K562 (cell line): ENCODE measurements around the gene MXD3. TPM values are rescaled to one million over a fixed set of nuclear protein-coding genes. Genes with fewer than 3 reads are reported as not detected.

Source experiments
- ATAC-seq: fragments of 200-7000 bp; cut with Tn5 transposase; 3 replicates; pipeline ENCODE4 v1.9.1; 2020; ENCODE audit warnings: moderate library complexity
- BruUV-seq: library from RNA; stranded (reverse); fragments of 400-500 nt; replicated peaks from 2 replicates; lab custom pipeline; 2021; lab: Mats Ljungman, UMichigan
- CTCF ChIA-PET: fragments of 300-600 bp; formaldehyde crosslinking; extraction: SDS; loops from one replicate; lab custom pipeline; 2021; ENCODE audit warnings: low intra/inter-chr PET ratio; lab: Yijun Ruan, JAX
- POLR2A ChIA-PET: fragments of 300-600, 350-650 bp; sonication (Branson Sonifier 250); formaldehyde crosslinking; extraction: SDS; loops from one replicate; lab custom pipeline; 2021; ENCODE audit warnings: antibody characterized with exemption, inconsistent platforms; lab: Yijun Ruan, JAX
- DNase-seq, 4 experiments: peaks; one replicate each; pipeline versions ENCODE4 v3.0.0 to v3.0.0-alpha.2; 2011 to 2018; ENCODE audit warnings: low spot score in 3 of 4, mixed read lengths in 3 of 4; ENCODE audit errors: extremely low read depth in 1 of 4
- FAIRE-seq: peaks from 2 replicates; lab custom pipeline; 2011; peaks lifted over from hg19 to GRCh38; lab: Jason Lieb, UNC
- H2AFZ ChIP-seq: 2 replicates; pipeline ENCODE4 v1.6.0; 2011; ENCODE audit warnings: low read depth, low read length, control low read depth, inconsistent platforms
- H3K27ac ChIP-seq: fragments of 200-600 bp; 3 replicates; pipeline ENCODE4 v1.8.0; 2011; ENCODE audit warnings: low read depth, mild to moderate bottlenecking, control low read depth, inconsistent platforms, low read length, moderate library complexity, mixed read lengths; ENCODE audit errors: extremely low read depth
- H3K27me3 ChIP-seq, 2 experiments: fragments of 300-600 bp in 1 of 2; 2 replicates in 1 of 2; 3 replicates in 1 of 2; pipeline versions ENCODE4 v1.6.0 to v1.8.0; 2011; ENCODE audit warnings: inconsistent platforms in 2 of 2, low read length in 2 of 2, mild to moderate bottlenecking in 1 of 2, mixed read lengths in 1 of 2, moderate library complexity in 1 of 2; ENCODE audit not compliant: control insufficient read depth in 2 of 2, insufficient read depth in 2 of 2
- H3K36me3 ChIP-seq: fragments of 300-600 bp; 3 replicates; pipeline ENCODE4 v1.8.0; 2011; ENCODE audit warnings: mild to moderate bottlenecking, low read length, inconsistent platforms; ENCODE audit not compliant: control insufficient read depth, insufficient read depth
- H3K4me1 ChIP-seq, 2 experiments: fragments of 200-600 bp in 1 of 2; replicated peaks in 1 of 2; 2 replicates in 1 of 2; 3 replicates in 1 of 2; pipeline versions ENCODE4 v1.5.1 to v1.8.0; 2011; ENCODE audit warnings: inconsistent platforms in 2 of 2, low read length in 2 of 2, mild to moderate bottlenecking in 1 of 2, mixed read lengths in 1 of 2, moderate library complexity in 1 of 2; ENCODE audit not compliant: control insufficient read depth in 2 of 2, insufficient read depth in 2 of 2
- H3K4me2 ChIP-seq: 2 replicates; pipeline ENCODE4 v1.6.1; 2011; ENCODE audit warnings: low read length, control low read depth, inconsistent platforms, mixed read lengths; ENCODE audit not compliant: insufficient read depth
- H3K4me3 ChIP-seq: fragments of 200-600 bp; sonication (generic), shearing (Covaris generic); 2 replicates; pipeline ENCODE4 v1.5.1; 2016; ENCODE audit warnings: control low read depth, inconsistent platforms
- H3K79me2 ChIP-seq: fragments of 200-600 bp; 3 replicates; pipeline ENCODE4 v1.8.0; 2011; ENCODE audit warnings: low read length, inconsistent platforms; ENCODE audit not compliant: control insufficient read depth, insufficient read depth
- H3K9ac ChIP-seq, 2 experiments: 2 replicates each; pipeline versions ENCODE4 v1.6.0 to v1.6.1; 2011; ENCODE audit warnings: low read depth in 2 of 2, low read length in 2 of 2, control low read depth in 1 of 2, inconsistent platforms in 1 of 2, mild to moderate bottlenecking in 1 of 2, mixed read lengths in 1 of 2; ENCODE audit not compliant: insufficient read depth in 1 of 2
- H3K9me1 ChIP-seq: one replicate; pipeline ENCODE4 v1.6.0; 2011; ENCODE audit warnings: inconsistent platforms, mild to moderate bottlenecking, low read length, moderate library complexity; ENCODE audit not compliant: control insufficient read depth, insufficient read depth
- H3K9me3 ChIP-seq: replicated peaks from 2 replicates; pipeline ENCODE4 v1.5.1; 2011; ENCODE audit warnings: low read depth, low read length, inconsistent platforms; ENCODE audit not compliant: control insufficient read depth, insufficient read depth
- H4K20me1 ChIP-seq: replicated peaks from 2 replicates; pipeline ENCODE4 v1.6.1; 2011; ENCODE audit warnings: low read length, inconsistent platforms, mixed read lengths; ENCODE audit not compliant: control insufficient read depth, insufficient read depth
- CBX3 ChIP-seq, 2 experiments: IDR thresholded peaks; 1 replicate in 1 of 2; 2 replicates in 1 of 2; pipeline ENCODE4 v1.6.1; 2012; ENCODE audit warnings: inconsistent platforms in 2 of 2, low read length in 2 of 2, borderline replicate concordance in 1 of 2, control low read depth in 1 of 2
- ETV5 ChIP-seq: sonication (generic); formaldehyde crosslinking; IDR thresholded peaks from 2 replicates; pipeline ENCODE4 v1.4.0; 2020; ENCODE audit warnings: low read depth, mild to moderate bottlenecking, missing genetic modification reagents
- EZH2 ChIP-seq: IDR thresholded peaks from 2 replicates; pipeline ENCODE4 v1.6.1; 2012; ENCODE audit warnings: low read depth, mild to moderate bottlenecking, inconsistent platforms, low read length, borderline replicate concordance
- FOXM1 ChIP-seq, 2 experiments: fragments of 450-650 bp in 1 of 2; sonication (generic) in 1 of 2; formaldehyde crosslinking in 1 of 2; IDR thresholded peaks; 2 replicates each; pipeline versions ENCODE4 v1.6.1 to v1.9.0; 2017 to 2022; ENCODE audit warnings: low read depth in 2 of 2, mild to moderate bottlenecking in 2 of 2, missing genetic modification reagents in 1 of 2, moderate library complexity in 1 of 2
- HMG20B ChIP-seq: fragments of 250-450 bp; sonication (Bioruptor Pico); IDR thresholded peaks from 2 replicates; pipeline ENCODE4 v1.5.0; 2021; ENCODE audit warnings: mild to moderate bottlenecking
- MCM2 ChIP-seq: fragments of 450-650 bp; IDR thresholded peaks from 2 replicates; pipeline ENCODE4 v1.6.1; 2017; ENCODE audit warnings: low read depth, mild to moderate bottlenecking
- MEIS2 ChIP-seq: fragments of 450-650 bp; IDR thresholded peaks from 2 replicates; pipeline ENCODE4 v1.6.1; 2014; ENCODE audit warnings: mild to moderate bottlenecking; ENCODE audit not compliant: partially characterized antibody
- SMARCE1 ChIP-seq: fragments of 450-650 bp; IDR thresholded peaks from 2 replicates; pipeline ENCODE4 v1.7.1; 2016; ENCODE audit warnings: mild to moderate bottlenecking
- SPI1 ChIP-seq: IDR thresholded peaks from 2 replicates; pipeline ENCODE4 v1.6.1; 2011; ENCODE audit warnings: low read depth, low read length, control low read depth, borderline replicate concordance
- WGBS: fragments of 100-300 bp; shearing (Covaris generic); methylation state at CpG from one replicate; pipeline ENCODE4 v1.1.6; 2016; ENCODE audit warnings: low coverage, mixed read lengths; ENCODE audit not compliant: insufficient coverage; ENCODE audit errors: missing lambda C conversion rate; 5-methylcytosine and 5-hydroxymethylcytosine counted together
- in situ Hi-C: fragments of 300-500 bp; cut with MboI; formaldehyde crosslinking; loops from 4 replicates; pipeline ENCODE4 v1.15.0; 2018; ENCODE audit warnings: inconsistent platforms, mixed read lengths
- intact Hi-C: fragments of 100-400 bp; cut with micrococcal nuclease; formaldehyde crosslinking; loops from 2 replicates; pipeline ENCODE4 v1.14.2; 2022
- polyA plus RNA-seq, 8 experiments: library from polyadenylated mRNA; depleted of rRNA in 4 of 8; stranded (reverse) in 5 of 8; unstranded in 3 of 8; fragments of >200 nt; fragmentation: Nextera tagmentation in 2 of 8; fragmentation: Illumina TruSeq in 1 of 8; extraction: Ambion mirVana in 2 of 8; extraction: Trizol in 1 of 8; gene quantifications; 2 replicates each; pipeline versions ENCODE4 v1.2.1 to v1.2.3, GENCODE V29; 2011 to 2014; ENCODE audit warnings: inconsistent platforms in 1 of 8, missing spikeins in 1 of 8
- total RNA-seq, 7 experiments: library from RNA; depleted of rRNA in 6 of 7; stranded (reverse); fragments of >200 nt in 6 of 7; fragmentation: Illumina TruSeq in 2 of 7; extraction: Trizol in 2 of 7; gene quantifications; 2 replicates each; pipeline versions ENCODE4 v1.2.1 to v1.2.3, GENCODE V29; 2011 to 2021; ENCODE audit warnings: low replicate concordance in 1 of 7
- TF ChIP-seq, protein P1 (sequence below), 2 experiments: fragments of 450-650 bp; IDR thresholded peaks; 2 replicates each; pipeline ENCODE4 v1.6.1; 2016
- TF ChIP-seq, protein P2 (sequence below): fragments of 250-450 bp; sonication (Bioruptor Pico); IDR thresholded peaks from 2 replicates; pipeline ENCODE4 v1.5.0; 2022; ENCODE audit warnings: mild to moderate bottlenecking
- TF ChIP-seq, protein P3 (sequence below), 2 experiments: fragments of 450-650 bp in 1 of 2; sonication (generic) in 1 of 2; formaldehyde crosslinking in 1 of 2; IDR thresholded peaks in 1 of 2; conservative IDR thresholded peaks in 1 of 2; 2 replicates each; pipeline versions ENCODE4 v1.6.1 to v1.8.1; 2016 to 2023; ENCODE audit warnings: mild to moderate bottlenecking in 2 of 2, moderate library complexity in 2 of 2, inconsistent platforms in 1 of 2, missing genetic modification reagents in 1 of 2
- TF ChIP-seq, protein P4 (sequence below): fragments of 250-450 bp; sonication (Bioruptor Pico); IDR thresholded peaks from 2 replicates; pipeline ENCODE4 v1.5.0; 2021; ENCODE audit warnings: mild to moderate bottlenecking, moderate library complexity

MXD3 gene
- total and polyA plus RNA-seq, 9 of the 15 experiments (the other 6 are each of a cell fraction or from before 2014, with no cell fraction given), result 0.28 to 24.8 (median 4.5) TPM

DNA sequence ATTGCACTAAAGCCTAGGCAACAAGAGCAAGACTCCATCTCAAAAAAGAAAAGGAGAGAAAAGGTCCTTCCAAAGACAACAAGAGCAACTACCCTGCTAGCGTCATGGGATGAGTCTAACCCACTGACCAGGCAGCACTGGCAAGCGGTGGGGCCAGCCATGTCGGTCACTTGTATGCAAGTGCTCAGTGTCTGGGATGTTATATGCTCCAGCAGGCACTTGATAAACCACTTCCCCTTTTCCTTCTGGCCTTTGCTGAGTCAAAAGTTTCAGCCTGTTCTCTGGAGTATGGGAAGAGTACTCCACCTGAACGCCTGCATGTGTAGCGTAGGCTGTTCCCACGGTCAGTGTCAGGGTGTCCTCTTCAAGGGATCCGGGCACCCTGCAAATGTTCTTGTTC, 9.2 kb upstream of the MXD3 start:
- FAIRE-seq (peak; percentile 75), DNase-seq (peak in 1 of 4 experiments; percentile 43), ATAC-seq (peak; percentile 75)
- Histone ChIP-seq H3K9ac (no peak overlapping the region), H3K4me1 (peaks cover 2 to 10% of the 10 kb centered on the region in 2 experiments; a peak in 3 of 5 replicates), H2AFZ (no peak overlapping the region), H3K36me3 (peaks cover 10% of the 10 kb centered on the region; the same call in 2 of the 3 replicates), H3K27me3 (no peaks in the 10 kb centered on the region), H3K4me3 (no peak overlapping the region), H4K20me1 (no peaks in the 10 kb centered on the region), H3K79me2 (no peaks in the 10 kb centered on the region), H3K9me3 (no peaks in the 10 kb centered on the region), H3K27ac (0 out of 3 replicates have a peak overlapping the region, but pooled peaks have one; percentile 30), H3K9me1 (no peaks in the 10 kb centered on the region), H3K4me2 (no peak overlapping the region; the same call in 1 of the 2 replicates)
- in situ Hi-C loops (no loop called here), intact Hi-C loops (no loop called here)
- CTCF ChIA-PET, result no interaction called here
- WGBS, result 35% methylated on average over 7 of the region's 7 CpGs
- POLR2A ChIA-PET, result interaction anchor here (1.5 kb wide), 1 partner anchor 28 kb away, joined by 3 read pairs; no protein-coding TSS in a partner anchor
- BruUV-seq, result no TSS peak
- TF ChIP-seq, protein P1, sequence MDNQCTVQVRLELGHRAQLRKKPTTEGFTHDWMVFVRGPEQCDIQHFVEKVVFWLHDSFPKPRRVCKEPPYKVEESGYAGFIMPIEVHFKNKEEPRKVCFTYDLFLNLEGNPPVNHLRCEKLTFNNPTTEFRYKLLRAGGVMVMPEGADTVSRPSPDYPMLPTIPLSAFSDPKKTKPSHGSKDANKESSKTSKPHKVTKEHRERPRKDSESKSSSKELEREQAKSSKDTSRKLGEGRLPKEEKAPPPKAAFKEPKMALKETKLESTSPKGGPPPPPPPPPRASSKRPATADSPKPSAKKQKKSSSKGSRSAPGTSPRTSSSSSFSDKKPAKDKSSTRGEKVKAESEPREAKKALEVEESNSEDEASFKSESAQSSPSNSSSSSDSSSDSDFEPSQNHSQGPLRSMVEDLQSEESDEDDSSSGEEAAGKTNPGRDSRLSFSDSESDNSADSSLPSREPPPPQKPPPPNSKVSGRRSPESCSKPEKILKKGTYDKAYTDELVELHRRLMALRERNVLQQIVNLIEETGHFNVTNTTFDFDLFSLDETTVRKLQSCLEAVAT (IDR thresholded peaks at IDR 0.05), result no peak
- TF ChIP-seq SMARCE1 (peak; percentile 30; the same call in 1 of the 2 replicates), FOXM1 (IDR thresholded peaks at IDR 0.05; ENCODE audit: low read depth) (no peak), FOXM1 (CRISPR knock-in tag; IDR thresholded peaks at IDR 0.05; ENCODE audit: low read depth) (no peak), CBX3 (IDR thresholded peaks at IDR 0.05; ENCODE audit: borderline replicate concordance in 1 of 2, low read length in 2 of 2) (no peak), MCM2 (no peak), EZH2 (no peak), ETV5 (CRISPR knock-in tag) (no peak), HMG20B (no peak), MEIS2 (no peak), SPI1 (peak; percentile 100)
- TF ChIP-seq, protein P2, sequence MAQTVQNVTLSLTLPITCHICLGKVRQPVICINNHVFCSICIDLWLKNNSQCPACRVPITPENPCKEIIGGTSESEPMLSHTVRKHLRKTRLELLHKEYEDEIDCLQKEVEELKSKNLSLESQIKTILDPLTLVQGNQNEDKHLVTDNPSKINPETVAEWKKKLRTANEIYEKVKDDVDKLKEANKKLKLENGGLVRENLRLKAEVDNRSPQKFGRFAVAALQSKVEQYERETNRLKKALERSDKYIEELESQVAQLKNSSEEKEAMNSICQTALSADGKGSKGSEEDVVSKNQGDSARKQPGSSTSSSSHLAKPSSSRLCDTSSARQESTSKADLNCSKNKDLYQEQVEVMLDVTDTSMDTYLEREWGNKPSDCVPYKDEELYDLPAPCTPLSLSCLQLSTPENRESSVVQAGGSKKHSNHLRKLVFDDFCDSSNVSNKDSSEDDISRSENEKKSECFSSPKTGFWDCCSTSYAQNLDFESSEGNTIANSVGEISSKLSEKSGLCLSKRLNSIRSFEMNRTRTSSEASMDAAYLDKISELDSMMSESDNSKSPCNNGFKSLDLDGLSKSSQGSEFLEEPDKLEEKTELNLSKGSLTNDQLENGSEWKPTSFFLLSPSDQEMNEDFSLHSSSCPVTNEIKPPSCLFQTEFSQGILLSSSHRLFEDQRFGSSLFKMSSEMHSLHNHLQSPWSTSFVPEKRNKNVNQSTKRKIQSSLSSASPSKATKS (CRISPR knock-in tag), result no peak
- TF ChIP-seq, protein P3, sequence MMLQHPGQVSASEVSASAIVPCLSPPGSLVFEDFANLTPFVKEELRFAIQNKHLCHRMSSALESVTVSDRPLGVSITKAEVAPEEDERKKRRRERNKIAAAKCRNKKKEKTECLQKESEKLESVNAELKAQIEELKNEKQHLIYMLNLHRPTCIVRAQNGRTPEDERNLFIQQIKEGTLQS (IDR thresholded peaks at IDR 0.05), result no peak
- TF ChIP-seq, protein P3 (CRISPR knock-in tag; conservative IDR thresholded peaks at IDR 0.05), result no peak
- TF ChIP-seq, protein P4, sequence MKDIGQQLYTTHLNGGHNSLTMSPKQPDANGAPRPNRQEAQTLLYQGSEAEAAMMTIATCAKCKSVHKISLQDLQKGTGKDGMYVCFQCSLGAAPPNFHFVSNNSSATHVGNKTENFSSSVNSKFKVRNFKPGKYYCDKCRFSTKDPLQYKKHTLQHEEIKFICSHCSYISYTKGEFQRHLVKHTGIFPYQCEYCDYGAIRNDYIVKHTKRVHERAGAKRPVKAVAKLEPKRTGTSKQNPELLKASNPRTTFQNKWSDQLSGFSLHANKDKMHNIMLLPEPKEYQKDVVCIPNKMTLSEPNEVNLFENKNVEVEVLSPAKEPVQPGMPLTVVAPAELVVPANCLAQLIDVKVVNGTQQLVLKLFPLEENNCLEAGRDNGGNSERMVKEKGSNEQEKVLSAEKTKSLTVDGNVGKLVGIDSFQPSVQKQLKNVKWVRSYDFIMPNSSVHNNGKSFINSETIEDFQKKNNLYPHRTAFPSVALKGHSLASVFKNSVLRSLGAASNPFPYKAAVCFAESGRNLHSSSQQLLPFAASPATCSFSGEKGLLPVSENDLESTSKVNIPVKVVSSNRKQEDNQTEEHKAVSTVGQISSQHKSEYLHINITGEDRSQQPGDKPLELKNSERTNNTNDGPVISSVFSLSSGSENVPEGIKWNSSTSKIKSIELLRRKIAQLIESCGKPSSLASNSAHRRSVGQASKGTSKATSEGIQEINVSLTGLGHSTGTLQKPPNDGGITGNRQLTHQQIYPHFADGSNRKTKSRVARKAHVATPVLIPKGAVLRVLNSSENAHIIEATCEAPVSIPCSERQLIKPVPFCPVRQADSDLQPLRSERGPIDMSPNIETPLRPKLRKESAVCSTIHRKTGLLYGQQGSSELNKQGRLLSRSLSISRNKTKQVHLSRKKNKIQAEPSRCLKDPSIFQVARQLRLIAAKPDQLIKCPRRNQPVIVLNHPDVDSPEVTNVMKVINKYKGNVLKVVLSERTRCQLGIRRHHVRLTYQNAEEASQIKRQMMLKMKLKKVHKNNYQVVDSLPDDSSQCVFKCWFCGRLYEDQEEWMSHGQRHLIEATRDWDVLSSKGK, result no peak
